Kidney tubule cell (primary cell): Measurements from ENCODE around the gene KLK4.

Experiments used
- DNase-seq: peaks from one replicate; pipeline ENCODE4 v3.0.0-alpha.2; 2018; ENCODE audit warnings: low spot score

Gene KLK4

DNA sequence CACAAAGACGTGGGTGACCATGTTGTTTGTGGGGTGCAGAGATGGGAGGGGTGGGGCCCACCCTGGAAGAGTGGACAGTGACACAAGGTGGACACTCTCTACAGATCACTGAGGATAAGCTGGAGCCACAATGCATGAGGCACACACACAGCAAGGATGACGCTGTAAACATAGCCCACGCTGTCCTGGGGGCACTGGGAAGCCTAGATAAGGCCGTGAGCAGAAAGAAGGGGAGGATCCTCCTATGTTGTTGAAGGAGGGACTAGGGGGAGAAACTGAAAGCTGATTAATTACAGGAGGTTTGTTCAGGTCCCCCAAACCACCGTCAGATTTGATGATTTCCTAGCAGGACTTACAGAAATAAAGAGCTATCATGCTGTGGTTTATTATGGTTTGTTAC lies 32.3 kb downstream of the KLK4 start:
- DNase-seq, result no peak

DNA sequence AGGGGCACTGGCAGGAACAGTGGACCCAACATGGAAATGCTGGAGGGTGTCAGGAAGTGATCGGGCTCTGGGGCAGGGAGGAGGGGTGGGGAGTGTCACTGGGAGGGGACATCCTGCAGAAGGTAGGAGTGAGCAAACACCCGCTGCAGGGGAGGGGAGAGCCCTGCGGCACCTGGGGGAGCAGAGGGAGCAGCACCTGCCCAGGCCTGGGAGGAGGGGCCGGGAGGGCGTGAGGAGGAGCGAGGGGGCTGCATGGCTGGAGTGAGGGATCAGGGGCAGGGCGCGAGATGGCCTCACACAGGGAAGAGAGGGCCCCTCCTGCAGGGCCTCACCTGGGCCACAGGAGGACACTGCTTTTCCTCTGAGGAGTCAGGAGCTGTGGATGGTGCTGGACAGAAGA lies 33.9 kb downstream of the KLK4 start:
- DNase-seq, result no peak

DNA sequence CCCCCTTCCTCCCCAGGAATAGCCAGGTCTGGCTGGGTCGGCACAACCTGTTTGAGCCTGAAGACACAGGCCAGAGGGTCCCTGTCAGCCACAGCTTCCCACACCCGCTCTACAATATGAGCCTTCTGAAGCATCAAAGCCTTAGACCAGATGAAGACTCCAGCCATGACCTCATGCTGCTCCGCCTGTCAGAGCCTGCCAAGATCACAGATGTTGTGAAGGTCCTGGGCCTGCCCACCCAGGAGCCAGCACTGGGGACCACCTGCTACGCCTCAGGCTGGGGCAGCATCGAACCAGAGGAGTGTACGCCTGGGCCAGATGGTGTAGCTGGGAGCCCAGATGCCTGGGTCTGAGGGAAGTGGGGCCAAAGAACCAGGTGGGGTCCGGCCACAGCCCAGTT lies 34.7 kb downstream of the KLK4 start:
- no peak for DNase-seq

DNA sequence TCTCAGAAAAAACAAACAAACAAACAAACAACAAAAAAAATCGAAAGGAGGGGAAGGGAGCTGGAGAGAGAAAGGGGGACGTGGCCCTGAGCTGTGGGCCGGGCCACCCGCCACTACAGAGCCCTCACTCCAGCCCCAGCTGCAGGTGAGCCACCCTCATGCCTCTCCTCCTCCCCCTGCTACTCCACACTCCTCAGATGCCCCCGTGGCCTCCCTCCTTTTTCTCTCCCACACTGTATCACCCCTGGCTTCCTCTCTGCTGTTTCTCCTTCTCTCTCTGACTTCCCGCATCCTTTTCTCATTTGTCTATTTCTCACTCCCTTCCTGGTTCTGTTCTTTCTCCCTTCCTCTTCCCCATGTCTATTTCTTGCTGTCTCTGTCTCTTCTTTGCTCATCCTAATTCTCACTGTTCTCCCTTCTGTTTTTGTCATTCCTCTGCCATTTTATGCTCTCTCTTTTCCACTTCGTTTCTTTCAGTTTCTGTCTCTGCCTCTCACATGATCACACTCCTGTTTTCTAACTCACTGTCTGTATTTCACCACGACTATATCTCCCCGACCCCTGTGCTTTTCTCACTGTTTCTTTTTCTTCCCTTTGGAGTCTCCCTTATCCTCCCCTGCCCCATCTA lies 35.3 kb downstream of the KLK4 start:
- no peak for DNase-seq

DNA sequence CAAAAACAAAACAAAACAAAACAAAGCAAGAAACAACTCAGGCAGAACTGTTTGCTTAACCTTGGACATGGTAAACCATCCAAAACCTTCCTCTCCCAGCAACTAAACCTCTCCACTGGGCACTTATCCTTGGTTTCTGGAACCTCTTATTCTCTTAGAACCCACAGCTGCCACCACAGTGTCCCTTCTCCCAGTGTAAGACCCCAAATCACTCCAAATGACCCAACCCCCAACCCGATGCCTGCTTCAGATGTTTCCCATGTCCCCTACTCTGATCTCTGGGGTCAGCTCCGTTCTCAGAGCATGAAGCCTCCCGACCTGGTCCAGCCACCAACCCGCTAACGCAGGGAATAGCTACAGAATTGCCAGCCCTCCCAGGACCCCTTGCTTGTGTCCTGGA lies 37.0 kb downstream of the KLK4 start:
- no peak for DNase-seq

DNA sequence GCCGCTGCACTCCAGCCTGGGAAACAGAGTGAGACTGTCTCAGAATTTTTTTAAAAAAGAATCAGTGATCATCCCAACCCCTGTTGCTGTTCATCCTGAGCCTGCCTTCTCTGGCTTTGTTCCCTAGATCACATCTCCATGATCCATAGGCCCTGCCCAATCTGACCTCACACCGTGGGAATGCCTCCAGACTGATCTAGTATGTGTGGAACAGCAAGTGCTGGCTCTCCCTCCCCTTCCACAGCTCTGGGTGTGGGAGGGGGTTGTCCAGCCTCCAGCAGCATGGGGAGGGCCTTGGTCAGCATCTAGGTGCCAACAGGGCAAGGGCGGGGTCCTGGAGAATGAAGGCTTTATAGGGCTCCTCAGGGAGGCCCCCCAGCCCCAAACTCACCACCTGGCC lies 38.1 kb downstream of the KLK4 start, which contains the start of gene KLK2:
Gene KLK2 (plus strand): TSS at position 384 of the 400 bp plus-strand sequence. CDS start 35 bp downstream, outside the sequence.
- DNase-seq, result no peak

DNA sequence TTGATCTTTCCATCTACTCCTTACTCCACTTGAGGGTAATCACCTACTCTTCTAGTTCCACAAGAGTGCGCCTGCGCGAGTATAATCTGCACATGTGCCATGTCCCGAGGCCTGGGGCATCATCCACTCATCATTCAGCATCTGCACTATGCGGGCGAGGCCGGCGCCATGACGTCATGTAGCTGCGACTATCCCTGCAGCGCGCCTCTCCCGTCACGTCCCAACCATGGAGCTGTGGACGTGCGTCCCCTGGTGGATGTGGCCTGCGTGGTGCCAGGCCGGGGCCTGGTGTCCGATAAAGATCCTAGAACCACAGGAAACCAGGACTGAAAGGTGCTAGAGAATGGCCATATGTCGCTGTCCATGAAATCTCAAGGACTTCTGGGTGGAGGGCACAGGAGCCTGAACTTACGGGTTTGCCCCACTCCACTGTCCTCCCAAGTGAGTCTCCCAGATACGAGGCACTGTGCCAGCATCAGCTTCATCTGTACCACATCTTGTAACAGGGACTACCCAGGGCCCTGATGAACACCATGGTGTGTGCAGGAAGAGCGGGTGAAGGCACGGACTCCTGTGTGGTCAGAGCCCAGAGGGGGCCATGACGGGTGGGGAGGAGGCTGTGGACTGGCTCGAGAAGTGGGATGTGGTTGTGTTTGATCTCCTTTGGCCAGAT lies 40.6 kb downstream of the KLK4 start:
- no peak for DNase-seq

DNA sequence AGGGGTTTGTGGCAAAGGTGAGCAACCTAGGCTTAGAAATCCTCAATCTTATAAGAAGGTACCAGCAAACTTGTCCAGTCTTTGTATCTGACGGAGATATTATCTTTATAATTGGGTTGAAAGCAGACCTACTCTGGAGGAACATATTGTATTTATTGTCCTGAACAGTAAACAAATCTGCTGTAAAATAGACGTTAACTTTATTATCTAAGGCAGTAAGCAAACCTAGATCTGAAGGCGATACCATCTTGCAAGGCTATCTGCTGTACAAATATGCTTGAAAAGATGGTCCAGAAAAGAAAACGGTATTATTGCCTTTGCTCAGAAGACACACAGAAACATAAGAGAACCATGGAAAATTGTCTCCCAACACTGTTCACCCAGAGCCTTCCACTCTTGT lies 41.7 kb downstream of the KLK4 start:
- DNase-seq, result no peak

DNA sequence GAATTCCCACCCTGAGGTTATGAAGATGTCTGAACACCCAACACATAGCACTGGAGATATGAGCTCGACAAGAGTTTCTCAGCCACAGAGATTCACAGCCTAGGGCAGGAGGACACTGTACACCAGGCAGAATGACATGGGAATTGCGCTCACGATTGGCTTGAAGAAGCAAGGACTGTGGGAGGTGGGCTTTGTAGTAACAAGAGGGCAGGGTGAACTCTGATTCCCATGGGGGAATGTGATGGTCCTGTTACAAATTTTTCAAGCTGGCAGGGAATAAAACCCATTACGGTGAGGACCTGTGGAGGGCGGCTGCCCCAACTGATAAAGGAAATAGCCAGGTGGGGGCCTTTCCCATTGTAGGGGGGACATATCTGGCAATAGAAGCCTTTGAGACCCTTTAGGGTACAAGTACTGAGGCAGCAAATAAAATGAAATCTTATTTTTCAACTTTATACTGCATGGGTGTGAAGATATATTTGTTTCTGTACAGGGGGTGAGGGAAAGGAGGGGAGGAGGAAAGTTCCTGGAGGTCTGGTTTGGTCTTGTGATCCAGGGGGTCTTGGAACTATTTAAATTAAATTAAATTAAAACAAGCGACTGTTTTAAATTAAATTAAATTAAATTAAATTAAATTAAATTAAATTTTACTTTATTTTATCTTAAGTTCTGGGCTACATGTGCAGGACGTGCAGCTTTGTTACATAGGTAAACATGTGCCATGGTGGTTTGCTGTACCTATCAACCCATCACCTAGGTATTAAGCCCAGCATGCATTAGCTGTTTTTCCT lies 49.5 kb downstream of the KLK4 start:
- no peak for DNase-seq

DNA sequence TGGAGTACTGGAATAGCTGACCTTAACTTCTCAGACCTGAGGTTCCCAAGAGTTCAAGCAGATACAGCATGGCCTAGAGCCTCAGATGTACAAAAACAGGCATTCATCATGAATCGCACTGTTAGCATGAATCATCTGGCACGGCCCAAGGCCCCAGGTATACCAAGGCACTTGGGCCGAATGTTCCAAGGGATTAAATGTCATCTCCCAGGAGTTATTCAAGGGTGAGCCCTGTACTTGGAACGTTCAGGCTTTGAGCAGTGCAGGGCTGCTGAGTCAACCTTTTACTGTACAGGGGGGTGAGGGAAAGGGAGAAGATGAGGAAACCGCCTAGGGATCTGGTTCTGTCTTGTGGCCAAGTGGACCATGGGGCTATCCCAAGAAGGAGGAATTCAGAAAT lies 50.2 kb downstream of the KLK4 start:
- no peak for DNase-seq

DNA sequence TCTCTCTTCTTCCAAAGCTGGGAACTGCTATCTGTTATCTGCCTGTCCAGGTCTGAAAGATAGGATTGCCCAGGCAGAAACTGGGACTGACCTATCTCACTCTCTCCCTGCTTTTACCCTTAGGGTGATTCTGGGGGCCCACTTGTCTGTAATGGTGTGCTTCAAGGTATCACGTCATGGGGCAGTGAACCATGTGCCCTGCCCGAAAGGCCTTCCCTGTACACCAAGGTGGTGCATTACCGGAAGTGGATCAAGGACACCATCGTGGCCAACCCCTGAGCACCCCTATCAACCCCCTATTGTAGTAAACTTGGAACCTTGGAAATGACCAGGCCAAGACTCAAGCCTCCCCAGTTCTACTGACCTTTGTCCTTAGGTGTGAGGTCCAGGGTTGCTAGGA lies 51.3 kb downstream of the KLK4 start:
- no peak for DNase-seq

DNA sequence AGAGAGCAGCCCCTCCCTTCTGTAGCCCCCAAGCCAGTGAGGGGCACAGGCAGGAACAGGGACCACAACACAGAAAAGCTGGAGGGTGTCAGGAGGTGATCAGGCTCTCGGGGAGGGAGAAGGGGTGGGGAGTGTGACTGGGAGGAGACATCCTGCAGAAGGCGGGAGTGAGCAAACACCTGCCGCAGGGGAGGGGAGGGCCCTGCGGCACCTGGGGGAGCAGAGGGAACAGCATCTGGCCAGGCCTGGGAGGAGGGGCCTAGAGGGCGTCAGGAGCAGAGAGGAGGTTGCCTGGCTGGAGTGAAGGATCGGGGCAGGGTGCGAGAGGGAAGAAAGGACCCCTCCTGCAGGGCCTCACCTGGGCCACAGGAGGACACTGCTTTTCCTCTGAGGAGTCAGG lies 52.3 kb downstream of the KLK4 start:
- DNase-seq, result no peak

DNA sequence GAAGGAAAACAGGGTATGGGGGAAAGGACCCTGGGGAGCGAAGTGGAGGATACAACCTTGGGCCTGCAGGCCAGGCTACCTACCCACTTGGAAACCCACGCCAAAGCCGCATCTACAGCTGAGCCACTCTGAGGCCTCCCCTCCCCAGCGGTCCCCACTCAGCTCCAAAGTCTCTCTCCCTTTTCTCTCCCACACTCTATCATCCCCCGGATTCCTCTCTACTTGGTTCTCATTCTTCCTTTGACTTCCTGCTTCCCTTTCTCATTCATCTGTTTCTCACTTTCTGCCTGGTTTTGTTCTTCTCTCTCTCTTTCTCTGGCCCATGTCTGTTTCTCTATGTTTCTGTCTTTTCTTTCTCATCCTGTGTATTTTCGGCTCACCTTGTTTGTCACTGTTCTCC lies 53.8 kb downstream of the KLK4 start:
- no peak for DNase-seq
